ENCODE measurements around the gene FARP1.

Gene FARP1

DNA sequence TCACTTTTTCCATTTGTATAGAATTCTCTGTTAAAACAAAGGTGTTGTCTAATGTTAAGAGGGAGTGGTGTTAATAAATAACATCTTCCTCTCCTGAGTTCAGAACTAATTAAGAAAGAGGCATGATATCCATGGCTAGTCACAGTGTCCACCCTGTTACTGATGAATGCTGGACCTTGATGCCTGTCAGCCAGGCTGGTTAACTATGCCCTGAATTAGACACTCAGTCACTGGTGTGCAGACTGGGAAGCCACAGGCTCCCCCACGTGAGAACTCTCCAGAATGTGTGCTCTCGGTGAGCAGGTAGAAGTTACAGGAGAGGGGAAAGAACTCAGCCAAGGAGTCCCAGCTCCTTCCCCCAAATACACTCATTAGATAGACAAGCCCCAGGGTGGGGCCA is 90.2 kb downstream of the FARP1 start:
- Histone ChIP-seq H3K9ac (no peak overlapping the region), H3K4me3 (no peak overlapping the region), H3K36me3 (peaks cover 33% of the 10 kb centered on the region), H3K9me3 (peaks cover 34% of the 10 kb centered on the region), H3K27me3 (no peaks in the 10 kb centered on the region), H4K20me1 (no peaks in the 10 kb centered on the region), H3K4me1 (peaks cover 47% of the 10 kb centered on the region), H3K27ac (no peak overlapping the region), H3K4me2 (peak overlapping the region; percentile 44; the same call in 1 of the 2 replicates)
- no peak for TF ChIP-seq Cebpa-rat (IDR thresholded peaks at IDR 0.05)

DNA sequence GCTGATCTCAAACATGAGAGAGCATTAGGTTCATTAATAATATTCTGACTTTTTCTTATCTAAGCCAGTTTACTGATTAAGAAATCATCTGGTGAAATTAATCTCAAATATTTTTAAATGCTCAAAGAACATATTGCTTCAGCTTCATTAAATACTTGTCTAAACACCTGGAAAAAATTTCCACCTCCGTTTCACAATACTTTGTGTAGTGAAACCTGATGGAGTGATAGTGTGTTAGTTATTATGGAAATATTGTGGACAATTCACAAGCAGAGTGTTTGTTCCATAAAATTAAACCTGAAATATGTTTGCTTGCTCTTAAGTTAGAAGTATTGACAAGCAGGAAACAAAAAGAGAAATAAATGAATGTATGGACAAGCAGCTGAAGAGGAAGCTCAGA is 91.5 kb downstream of the FARP1 start:
- H3K27me3 ChIP-seq: no peaks in the 10 kb centered on the region
- peaks cover 22% of the 10 kb centered on the region for H3K36me3 ChIP-seq
- no peak overlapping the region for H3K4me3 ChIP-seq
- peaks cover 60% of the 10 kb centered on the region for H3K4me1 ChIP-seq
- no peaks in the 10 kb centered on the region for H4K20me1 ChIP-seq
- peaks cover 25% of the 10 kb centered on the region for H3K9me3 ChIP-seq
- no peak overlapping the region for H3K9ac ChIP-seq
- H3K4me2 ChIP-seq: peak overlapping the region; percentile 65; the same call in 1 of the 2 replicates
- no peak for TF ChIP-seq Cebpa-rat (IDR thresholded peaks at IDR 0.05)
- no peak overlapping the region for H3K27ac ChIP-seq

DNA sequence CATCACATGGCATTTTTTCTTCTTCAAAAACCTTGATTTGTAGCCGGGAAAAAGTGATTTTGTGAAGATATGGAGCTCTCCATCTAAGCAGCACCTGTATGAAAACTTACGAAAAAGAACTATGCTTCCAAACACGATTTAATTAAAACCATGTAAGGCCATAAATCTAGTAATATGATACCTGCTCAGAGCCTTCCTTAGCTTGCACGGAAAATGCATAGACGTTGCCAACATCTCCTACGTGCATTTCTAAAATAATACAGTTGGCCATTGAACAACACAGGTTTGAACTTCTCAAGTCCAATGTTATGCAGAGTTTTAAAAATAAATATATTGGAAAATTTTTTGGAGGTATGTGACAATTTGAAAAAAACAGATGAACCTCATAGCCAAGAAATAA is 93.3 kb downstream of the FARP1 start:
- Histone ChIP-seq H3K9me3 (peaks cover 6% of the 10 kb centered on the region), H3K27ac (no peak overlapping the region), H3K36me3 (peaks cover 8% of the 10 kb centered on the region), H3K9ac (no peak overlapping the region), H4K20me1 (no peaks in the 10 kb centered on the region), H3K4me2 (no peak overlapping the region), H3K4me1 (peaks cover 71% of the 10 kb centered on the region), H3K4me3 (no peak overlapping the region), H3K27me3 (no peaks in the 10 kb centered on the region)
- TF ChIP-seq Cebpa-rat (IDR thresholded peaks at IDR 0.05): no peak

DNA sequence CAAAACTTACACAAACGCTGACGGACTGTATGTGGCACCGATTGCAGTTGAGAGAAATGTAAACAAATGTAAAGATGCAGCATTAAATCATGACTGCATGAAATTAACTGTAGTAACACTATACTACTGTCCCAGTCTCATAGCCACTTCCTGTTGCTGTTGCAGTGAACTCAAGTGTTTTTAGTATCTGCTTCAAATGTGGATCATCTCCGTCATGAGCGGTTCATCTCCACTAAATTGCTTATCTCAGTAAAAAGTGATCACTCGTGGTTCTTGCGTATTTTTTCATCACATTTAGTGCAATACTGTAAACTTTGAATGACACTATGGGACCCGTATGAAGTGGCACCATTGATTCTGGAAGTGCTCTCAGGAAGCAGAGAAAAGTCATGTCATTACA is 94.4 kb downstream of the FARP1 start:
- no peak overlapping the region for H3K4me3 ChIP-seq

DNA sequence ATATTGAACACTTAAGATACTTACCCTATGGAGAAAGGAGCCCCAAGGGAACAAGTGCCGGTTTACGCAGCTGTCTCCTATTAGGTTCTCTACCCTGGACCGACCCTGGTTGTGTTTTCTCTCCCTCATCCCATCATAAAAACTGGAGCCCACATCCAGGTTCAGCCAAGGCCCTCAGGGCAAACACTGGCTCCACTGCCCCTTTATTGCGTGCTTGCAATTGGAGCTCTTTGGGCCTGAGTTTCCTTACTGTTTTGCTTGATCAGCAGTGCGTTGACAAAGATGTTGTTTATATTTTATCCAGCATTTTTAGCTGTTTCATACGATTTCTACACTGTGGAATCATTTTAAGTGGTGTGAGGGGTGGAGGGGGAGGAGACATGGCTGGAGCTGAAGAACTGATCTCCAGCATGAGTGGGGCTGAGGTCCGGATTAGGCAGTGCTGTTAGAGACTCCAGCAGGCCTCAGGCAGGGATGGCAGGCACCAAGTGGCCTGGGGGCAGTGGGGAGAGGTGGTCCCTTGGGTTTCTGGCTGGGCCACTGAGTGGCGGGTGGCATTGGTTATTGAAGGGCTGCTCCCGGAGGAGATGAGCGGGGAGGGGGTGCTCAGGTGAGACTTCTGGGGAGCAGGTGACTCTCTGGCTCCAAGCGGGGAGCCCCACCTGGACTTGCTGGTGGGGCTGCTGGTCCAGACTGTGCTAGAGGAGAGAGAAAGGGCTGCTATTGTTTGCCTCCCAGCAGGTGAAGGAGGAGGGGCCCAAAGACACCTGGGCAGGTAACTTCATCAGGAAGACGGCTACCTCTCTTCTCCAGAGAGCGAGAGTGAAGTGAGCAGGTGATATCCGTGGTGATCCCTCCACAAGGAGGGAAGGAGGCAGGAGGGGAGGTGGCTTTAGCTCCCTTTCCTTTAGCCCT is 96.5 kb downstream of the FARP1 start:
- H3K4me1 ChIP-seq: peaks cover 53% of the 10 kb centered on the region
- H3K27ac ChIP-seq: peak overlapping the region; percentile 68
- H3K9me3 ChIP-seq: peaks cover 3% of the 10 kb centered on the region; the same call in 1 of the 2 replicates
- no peak for TF ChIP-seq Cebpa-rat (IDR thresholded peaks at IDR 0.05)
- H3K9ac ChIP-seq: no peak overlapping the region; the same call in 1 of the 2 replicates
- peak overlapping the region; percentile 76 for H3K4me2 ChIP-seq
- H3K36me3 ChIP-seq: peaks cover 5% of the 10 kb centered on the region; the same call in 1 of the 2 replicates
- H4K20me1 ChIP-seq: no peaks in the 10 kb centered on the region
- H3K4me3 ChIP-seq: no peak overlapping the region
- no peaks in the 10 kb centered on the region for H3K27me3 ChIP-seq

More for the DNA sequence above, 94.4 kb downstream of the FARP1 start:
- peaks cover 71% of the 10 kb centered on the region for H3K4me1 ChIP-seq
- peaks cover 5% of the 10 kb centered on the region; the same call in 1 of the 2 replicates for H3K36me3 ChIP-seq
- peak overlapping the region; percentile 76; the same call in 1 of the 2 replicates for H3K4me2 ChIP-seq
- peaks cover 3% of the 10 kb centered on the region; the same call in 1 of the 2 replicates for H3K9me3 ChIP-seq
- H4K20me1 ChIP-seq: no peaks in the 10 kb centered on the region
- no peak overlapping the region for H3K27ac ChIP-seq
- no peak for TF ChIP-seq Cebpa-rat (IDR thresholded peaks at IDR 0.05)
- H3K27me3 ChIP-seq: no peaks in the 10 kb centered on the region
- H3K9ac ChIP-seq: no peak overlapping the region

DNA sequence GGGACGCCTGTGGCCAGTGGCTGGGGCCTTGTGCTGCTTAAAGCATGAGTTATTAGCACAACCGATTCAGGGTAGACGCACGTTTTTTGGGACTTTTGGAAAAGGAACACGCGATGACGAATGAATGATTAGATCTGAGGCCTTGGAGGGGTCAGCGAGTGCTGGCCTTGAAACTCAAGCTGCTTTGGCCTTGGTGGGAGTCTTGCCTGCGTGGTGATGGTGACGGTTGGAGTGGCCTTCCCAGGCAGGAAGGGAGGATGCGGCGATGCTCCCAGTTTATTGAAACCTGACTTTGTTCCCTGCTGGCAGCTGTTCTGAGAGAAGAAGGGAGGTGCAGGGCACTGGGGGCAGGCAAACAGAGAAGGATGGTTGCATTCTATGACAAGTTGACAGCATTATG is 97.2 kb downstream of the FARP1 start:
- peaks cover 3% of the 10 kb centered on the region; the same call in 1 of the 2 replicates for H3K9me3 ChIP-seq
- peak overlapping the region; percentile 68 for H3K27ac ChIP-seq
- H3K36me3 ChIP-seq: peaks cover 5% of the 10 kb centered on the region; the same call in 1 of the 2 replicates
- no peak overlapping the region for H3K9ac ChIP-seq
- peaks cover 46% of the 10 kb centered on the region for H3K4me1 ChIP-seq
- H4K20me1 ChIP-seq: no peaks in the 10 kb centered on the region
- no peaks in the 10 kb centered on the region for H3K27me3 ChIP-seq
- H3K4me3 ChIP-seq: no peak overlapping the region
- no peak for TF ChIP-seq Cebpa-rat (IDR thresholded peaks at IDR 0.05)
- peak overlapping the region; percentile 76 for H3K4me2 ChIP-seq

DNA sequence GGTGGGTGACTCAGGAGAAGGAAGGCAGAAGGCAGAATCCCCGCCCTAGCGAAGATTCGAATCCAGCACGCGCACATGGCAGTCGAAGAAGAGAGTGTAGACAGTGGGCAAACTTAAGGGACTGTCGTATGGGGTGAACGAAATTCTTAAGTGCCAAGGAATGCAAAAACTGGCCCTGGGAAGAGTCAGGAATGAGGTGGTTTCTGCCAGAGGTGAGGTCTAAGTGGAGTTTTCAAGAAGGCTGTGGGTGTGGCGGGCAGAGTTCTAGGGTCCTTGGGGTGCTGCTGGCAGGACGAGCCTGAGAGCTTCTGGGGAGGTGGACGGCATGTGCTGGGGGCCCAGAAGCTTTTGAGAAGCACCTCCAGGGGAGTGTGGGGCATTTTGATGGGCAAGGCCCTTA is 98.1 kb downstream of the FARP1 start:
- Histone ChIP-seq H3K4me1 (peaks cover 38% of the 10 kb centered on the region), H3K4me2 (no peak overlapping the region), H4K20me1 (no peaks in the 10 kb centered on the region), H3K27me3 (no peaks in the 10 kb centered on the region), H3K9me3 (peaks cover 3% of the 10 kb centered on the region; the same call in 1 of the 2 replicates), H3K36me3 (peaks cover 5% of the 10 kb centered on the region; the same call in 1 of the 2 replicates), H3K4me3 (no peak overlapping the region), H3K9ac (no peak overlapping the region), H3K27ac (no peak overlapping the region)
- TF ChIP-seq Cebpa-rat (IDR thresholded peaks at IDR 0.05): no peak

DNA sequence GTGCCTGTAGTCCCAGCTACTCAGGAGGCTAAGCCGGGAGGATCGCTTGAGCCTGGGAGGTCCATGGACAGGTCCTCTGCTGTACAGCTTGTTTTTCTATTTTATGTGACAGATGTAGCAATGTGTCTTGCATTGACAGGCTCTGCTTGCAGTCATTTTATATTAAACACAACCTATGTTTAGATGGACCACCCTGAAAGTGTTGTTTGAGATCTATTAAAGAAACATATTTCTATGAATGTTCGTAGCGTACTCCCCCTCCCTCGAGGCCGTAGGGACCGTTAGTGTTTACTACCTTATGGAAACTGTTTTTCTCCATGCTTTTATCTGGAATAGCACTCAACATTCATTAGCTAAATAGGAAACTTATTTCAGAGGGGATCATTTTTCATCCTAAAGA is 99.1 kb downstream of the FARP1 start:
- Histone ChIP-seq H3K36me3 (peaks cover under 1% of the 10 kb centered on the region; the same call in 1 of the 2 replicates), H3K4me2 (no peak overlapping the region), H3K9ac (no peak overlapping the region), H3K9me3 (peaks cover 3% of the 10 kb centered on the region; the same call in 1 of the 2 replicates), H3K4me1 (peaks cover 35% of the 10 kb centered on the region), H4K20me1 (no peaks in the 10 kb centered on the region), H3K27me3 (no peaks in the 10 kb centered on the region), H3K27ac (no peak overlapping the region), H3K4me3 (no peak overlapping the region)
- TF ChIP-seq Cebpa-rat (IDR thresholded peaks at IDR 0.05): no peak

DNA sequence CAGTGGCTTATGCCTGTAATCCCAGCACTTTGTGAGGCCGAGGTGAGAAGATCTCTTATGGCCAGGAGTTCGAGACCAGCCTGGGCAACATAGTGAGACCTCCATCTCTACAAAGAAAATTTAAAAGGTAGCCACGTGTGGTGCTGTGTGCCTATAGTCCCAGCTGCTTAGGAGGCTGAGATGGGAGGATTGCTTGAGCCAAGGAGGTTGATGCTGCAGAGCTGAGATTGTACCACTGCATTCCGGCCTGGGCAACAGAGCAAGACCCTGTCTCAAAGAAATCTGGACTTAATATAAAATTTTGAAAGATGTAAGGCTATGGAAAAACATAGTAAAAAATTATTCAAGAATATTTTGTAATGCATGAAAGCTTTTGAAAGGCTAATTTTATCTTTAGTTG is 99.5 kb downstream of the FARP1 start:
- Histone ChIP-seq H3K4me1 (peaks cover 30% of the 10 kb centered on the region), H3K4me2 (no peak overlapping the region), H4K20me1 (no peaks in the 10 kb centered on the region), H3K27ac (no peak overlapping the region), H3K36me3 (no peaks in the 10 kb centered on the region), H3K27me3 (no peaks in the 10 kb centered on the region), H3K9me3 (peaks cover 3% of the 10 kb centered on the region; the same call in 1 of the 2 replicates), H3K4me3 (no peak overlapping the region), H3K9ac (no peak overlapping the region)
- TF ChIP-seq Cebpa-rat (IDR thresholded peaks at IDR 0.05): no peak

DNA sequence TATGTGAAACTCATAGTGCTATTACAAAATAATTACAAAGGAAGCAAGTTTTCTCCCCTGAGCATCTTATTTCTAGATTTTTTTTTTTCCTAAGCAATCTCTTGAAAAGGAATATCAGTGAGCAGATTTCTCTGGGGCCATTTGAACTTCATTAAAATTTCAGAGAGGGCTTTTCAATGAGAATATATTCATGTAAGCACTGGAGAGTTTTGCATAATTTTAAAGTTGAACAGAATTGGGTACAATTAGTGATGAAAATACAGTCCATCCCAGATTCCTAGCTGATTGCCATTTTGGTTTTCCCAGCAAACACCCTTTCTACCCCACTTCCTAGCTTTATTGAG is 101.0 kb downstream of the FARP1 start:
- no peaks in the 10 kb centered on the region for H3K36me3 ChIP-seq
- no peak overlapping the region for H3K9ac ChIP-seq
- no peak overlapping the region for H3K4me2 ChIP-seq
- H3K27me3 ChIP-seq: no peaks in the 10 kb centered on the region
- peaks cover 16% of the 10 kb centered on the region for H3K4me1 ChIP-seq
- no peaks in the 10 kb centered on the region for H3K9me3 ChIP-seq
- no peak overlapping the region for H3K4me3 ChIP-seq
- no peak overlapping the region for H3K27ac ChIP-seq
- no peaks in the 10 kb centered on the region for H4K20me1 ChIP-seq
- TF ChIP-seq Cebpa-rat (IDR thresholded peaks at IDR 0.05): no peak
